Activated CD8-positive, alpha-beta T cell treated with anti-CD3 and anti-CD28 coated beads, Interleukin-2, amount 10 ng/mL, durations not matched to agents 7 days and 5 days (primary cell): Measurements from ENCODE around the gene HACD2. TPM values are rescaled to one million over a fixed set of nuclear protein-coding genes. Genes with fewer than 3 reads are reported as not detected.

Experiments used
- ATAC-seq: fragments of 150-1000 bp; cut with Tn5 transposase; one replicate; pipeline ENCODE4 v1.10.0; 2021; ENCODE audit warnings: moderate library complexity
- CTCF ChIA-PET: fragments of 350-600 bp; sonication (Branson Sonifier 250); formaldehyde crosslinking; loops from one replicate; lab custom pipeline; 2021; ENCODE audit warnings: antibody characterized with exemption; lab: Charles Lee
- POLR2A ChIA-PET: fragments of 350-600 bp; sonication (Branson Sonifier 250); formaldehyde crosslinking; loops from one replicate; lab custom pipeline; 2021; ENCODE audit warnings: antibody characterized with exemption; lab: Charles Lee
- DNase-seq: peaks from one replicate; pipeline ENCODE4 v3.0.0-alpha.2; 2020
- H3K27ac Mint-ChIP-seq: one replicate; pipeline ENCODE4 v1.8.0; 2021; ENCODE audit warnings: mild to moderate bottlenecking, mixed read lengths
- H3K27me3 Mint-ChIP-seq: one replicate; pipeline ENCODE4 v1.8.0; 2021; ENCODE audit warnings: low read depth, mixed read lengths
- H3K36me3 Mint-ChIP-seq: one replicate; pipeline ENCODE4 v1.8.0; 2021; ENCODE audit warnings: low read depth, mixed read lengths
- H3K4me1 Mint-ChIP-seq: one replicate; pipeline ENCODE4 v1.8.0; 2021; ENCODE audit warnings: low read depth, mixed read lengths
- H3K4me3 Mint-ChIP-seq: one replicate; pipeline ENCODE4 v1.8.0; 2021; ENCODE audit warnings: mild to moderate bottlenecking, mixed read lengths
- H3K9me3 Mint-ChIP-seq: one replicate; pipeline ENCODE4 v1.8.0; 2022; ENCODE audit warnings: mixed read lengths; ENCODE audit not compliant: insufficient read depth
- total RNA-seq, 2 experiments: library from RNA; stranded (reverse); gene quantifications; one replicate each; pipeline ENCODE4 v1.2.3, GENCODE V29; 2021

HACD2 gene
- total RNA-seq, 2 experiments from 2014 or later, result 20.7 to 23.8 TPM

GRCh38 chr3:123586968-123587367 lies 2.1 kb upstream of the HACD2 start:
- ATAC-seq, result no peak
- H3K36me3 Mint-ChIP-seq, result peaks cover 43% of the 10 kb centered on the region
- H3K27ac Mint-ChIP-seq, result no peak overlapping the region
- CTCF ChIA-PET, result interaction anchor here (1.4 kb wide), 1 partner anchor 137 kb away, joined by 3 read pairs; no protein-coding TSS in a partner anchor
- H3K4me1 Mint-ChIP-seq, result peaks cover 25% of the 10 kb centered on the region
- POLR2A ChIA-PET, result interaction anchor here (1.9 kb wide), 1 partner anchor 12 kb away, joined by 5 read pairs; no protein-coding TSS in a partner anchor
- no peak overlapping the region for H3K4me3 Mint-ChIP-seq
- H3K9me3 Mint-ChIP-seq, result peaks cover 24% of the 10 kb centered on the region
- no peak for DNase-seq
- H3K27me3 Mint-ChIP-seq, result no peaks in the 10 kb centered on the region

- ChIA-PET POLR2A (interaction anchor here (1.9 kb wide), 1 partner anchor 11 kb away, joined by 5 read pairs; no protein-coding TSS in a partner anchor), CTCF (interaction anchor here (1.4 to 2.3 kb wide), 2 partner anchors 26 to 138 kb away, joined by 3 to 8 read pairs; no protein-coding TSS in a partner anchor)
- peaks cover 25% of the 10 kb centered on the region for H3K4me1 Mint-ChIP-seq
- H3K27me3 Mint-ChIP-seq, result no peaks in the 10 kb centered on the region
- no peak overlapping the region for H3K4me3 Mint-ChIP-seq
- peaks cover 40% of the 10 kb centered on the region for H3K36me3 Mint-ChIP-seq
- ATAC-seq, result no peak
- no peak overlapping the region for H3K27ac Mint-ChIP-seq
- H3K9me3 Mint-ChIP-seq, result peaks cover 17% of the 10 kb centered on the region
- peak; percentile 50 for DNase-seq
Measured at GRCh38 chr3:123586131-123586530, 1.3 kb upstream of the HACD2 start.

- H3K27me3 Mint-ChIP-seq, result no peaks in the 10 kb centered on the region
- no peak overlapping the region for H3K4me3 Mint-ChIP-seq
- DNase-seq (peak; percentile 43), ATAC-seq (peak; percentile 40)
- peaks cover 25% of the 10 kb centered on the region for H3K4me1 Mint-ChIP-seq
- peaks cover 3% of the 10 kb centered on the region for H3K9me3 Mint-ChIP-seq
- ChIA-PET CTCF (interaction anchor here (0.8 to 2.3 kb wide), 4 partner anchors 10 to 26 kb away, joined by 3 to 8 read pairs (median 5); no protein-coding TSS in a partner anchor), POLR2A (interaction anchor here (0.6 kb wide), 1 partner anchor 1202 kb away, joined by 4 read pairs; no protein-coding TSS in a partner anchor)
- H3K27ac Mint-ChIP-seq, result peak overlapping the region; percentile 74
- peaks cover 34% of the 10 kb centered on the region for H3K36me3 Mint-ChIP-seq
Measured at GRCh38 chr3:123584284-123584987, 417 bp downstream of the HACD2 start.

- Mint-ChIP-seq H3K4me1 (peaks cover 25% of the 10 kb centered on the region), H3K9me3 (no peaks in the 10 kb centered on the region), H3K36me3 (peaks cover 31% of the 10 kb centered on the region), H3K27ac (no peak overlapping the region), H3K4me3 (no peak overlapping the region), H3K27me3 (no peaks in the 10 kb centered on the region)
- no peak for DNase-seq
- ATAC-seq, result no peak
- ChIA-PET CTCF (interaction anchor here (0.8 to 2.3 kb wide), 3 partner anchors 9 to 59 kb away, joined by 3 to 7 read pairs (median 3); no protein-coding TSS in a partner anchor), POLR2A (interaction anchor here (0.6 to 0.7 kb wide), 2 partner anchors 31 to 1203 kb away, joined by 3 to 4 read pairs; no protein-coding TSS in a partner anchor)
Measured at GRCh38 chr3:123583561-123583960, 1.3 kb downstream of the HACD2 start.

- DNase-seq (no peak), ATAC-seq (no peak)
- Mint-ChIP-seq H3K27me3 (no peaks in the 10 kb centered on the region), H3K9me3 (no peaks in the 10 kb centered on the region), H3K36me3 (peaks cover 34% of the 10 kb centered on the region), H3K4me1 (peaks cover 25% of the 10 kb centered on the region), H3K4me3 (no peak overlapping the region), H3K27ac (no peak overlapping the region)
- CTCF ChIA-PET, result interaction anchor here (1.5 to 2.3 kb wide), 3 partner anchors 17 to 60 kb away, joined by 3 to 7 read pairs (median 4); no protein-coding TSS in a partner anchor
- POLR2A ChIA-PET, result no interaction called here
Measured at GRCh38 chr3:123582315-123582714, 2.5 kb downstream of the HACD2 start.

GRCh38 chr3:123576122-123576521 lies 8.7 kb downstream of the HACD2 start:
- H3K27ac Mint-ChIP-seq, result no peak overlapping the region
- ATAC-seq (no peak), DNase-seq (no peak)
- H3K9me3 Mint-ChIP-seq, result no peaks in the 10 kb centered on the region
- peaks cover 13% of the 10 kb centered on the region for H3K4me1 Mint-ChIP-seq
- H3K27me3 Mint-ChIP-seq, result no peaks in the 10 kb centered on the region
- no peak overlapping the region for H3K4me3 Mint-ChIP-seq
- POLR2A ChIA-PET, result interaction anchor here (1.6 kb wide), 1 partner anchor 10 kb away, joined by 5 read pairs; no protein-coding TSS in a partner anchor
- CTCF ChIA-PET, result interaction anchor here (0.7 to 1.5 kb wide), 3 partner anchors 9 to 17 kb away, joined by 3 to 7 read pairs (median 5); no protein-coding TSS in a partner anchor
- H3K36me3 Mint-ChIP-seq, result peaks cover 33% of the 10 kb centered on the region

GRCh38 chr3:123571973-123572365 lies 12.9 kb downstream of the HACD2 start:
- ChIA-PET CTCF (interaction anchor here (1.2 to 2.5 kb wide), 4 partner anchors 10 to 124 kb away, joined by 3 to 19 read pairs (median 4); no protein-coding TSS in a partner anchor), POLR2A (no interaction called here)
- DNase-seq (no peak), ATAC-seq (no peak)
- H3K4me1 Mint-ChIP-seq, result peaks cover 13% of the 10 kb centered on the region
- no peaks in the 10 kb centered on the region for H3K9me3 Mint-ChIP-seq
- H3K4me3 Mint-ChIP-seq, result no peak overlapping the region
- no peak overlapping the region for H3K27ac Mint-ChIP-seq
- peaks cover 11% of the 10 kb centered on the region for H3K36me3 Mint-ChIP-seq
- H3K27me3 Mint-ChIP-seq, result no peaks in the 10 kb centered on the region

GRCh38 chr3:123571264-123571972 lies 13.4 kb downstream of the HACD2 start:
- POLR2A ChIA-PET, result no interaction called here
- Mint-ChIP-seq H3K27ac (no peak overlapping the region), H3K4me3 (no peak overlapping the region), H3K4me1 (peaks cover 8% of the 10 kb centered on the region), H3K9me3 (no peaks in the 10 kb centered on the region), H3K36me3 (peaks cover 7% of the 10 kb centered on the region), H3K27me3 (no peaks in the 10 kb centered on the region)
- CTCF ChIA-PET, result interaction anchor here (1.2 to 2.5 kb wide), 4 partner anchors 10 to 123 kb away, joined by 3 to 19 read pairs (median 4); no protein-coding TSS in a partner anchor
- DNase-seq (no peak), ATAC-seq (no peak)

GRCh38 chr3:123568875-123569274 lies 16.0 kb downstream of the HACD2 start:
- POLR2A ChIA-PET, result no interaction called here

GRCh38 chr3:123568034-123568433 lies 16.8 kb downstream of the HACD2 start:
- Mint-ChIP-seq H3K36me3 (peaks cover 9% of the 10 kb centered on the region), H3K9me3 (no peaks in the 10 kb centered on the region), H3K27me3 (no peaks in the 10 kb centered on the region), H3K4me1 (peaks cover 6% of the 10 kb centered on the region), H3K4me3 (no peak overlapping the region), H3K27ac (no peak overlapping the region)
- DNase-seq (no peak), ATAC-seq (no peak)
- ChIA-PET CTCF (interaction anchor here (1.5 to 2.5 kb wide), 3 partner anchors 8 to 9 kb away, joined by 5 to 10 read pairs (median 8); no protein-coding TSS in a partner anchor), POLR2A (no interaction called here)

More at GRCh38 chr3:123568875-123569274, 16.0 kb downstream of the HACD2 start:
- no peak overlapping the region for H3K4me3 Mint-ChIP-seq
- peaks cover 4% of the 10 kb centered on the region for H3K4me1 Mint-ChIP-seq
- peaks cover 9% of the 10 kb centered on the region for H3K36me3 Mint-ChIP-seq
- no peaks in the 10 kb centered on the region for H3K9me3 Mint-ChIP-seq
- no peak overlapping the region for H3K27ac Mint-ChIP-seq
- CTCF ChIA-PET, result interaction anchor here (1.6 to 2.5 kb wide), 2 partner anchors 9 to 10 kb away, joined by 8 to 10 read pairs; no protein-coding TSS in a partner anchor
- no peaks in the 10 kb centered on the region for H3K27me3 Mint-ChIP-seq
- DNase-seq (no peak), ATAC-seq (no peak)

- no peak for ATAC-seq
- H3K4me3 Mint-ChIP-seq, result no peak overlapping the region
- POLR2A ChIA-PET, result interaction anchor here (0.6 kb wide), 1 partner anchor 906 kb away, joined by 3 read pairs; no protein-coding TSS in a partner anchor
Measured at GRCh38 chr3:123564056-123564455, 20.8 kb downstream of the HACD2 start.

More at GRCh38 chr3:123564056-123564455, 20.8 kb downstream of the HACD2 start:
- Mint-ChIP-seq H3K9me3 (no peaks in the 10 kb centered on the region), H3K36me3 (peaks cover 3% of the 10 kb centered on the region), H3K4me1 (peaks cover 4% of the 10 kb centered on the region), H3K27me3 (no peaks in the 10 kb centered on the region), H3K27ac (no peak overlapping the region)
- CTCF ChIA-PET, result interaction anchor here (0.5 kb wide), 1 partner anchor 952 kb away, joined by 3 read pairs; no protein-coding TSS in a partner anchor
- DNase-seq, result no peak
